Jurkat, Clone E6-1 (cell line): ENCODE results near the gene TBC1D2B.
"Not testable (repeated sequence)": the region's sequence is repeated elsewhere in the genome, so short reads cannot be mapped to it uniquely, and the experiment has no call there.

Experiments used
- DNase-seq: peaks from one replicate; pipeline ENCODE4 v3.0.0-alpha.2; 2011; ENCODE audit warnings: low read depth, low spot score
- H3K4me3 ChIP-seq: 2 replicates; pipeline ENCODE4 v1.5.1; 2011; ENCODE audit warnings: mild to moderate bottlenecking, low read length, control low read depth, moderate library complexity

The TBC1D2B gene

DNA sequence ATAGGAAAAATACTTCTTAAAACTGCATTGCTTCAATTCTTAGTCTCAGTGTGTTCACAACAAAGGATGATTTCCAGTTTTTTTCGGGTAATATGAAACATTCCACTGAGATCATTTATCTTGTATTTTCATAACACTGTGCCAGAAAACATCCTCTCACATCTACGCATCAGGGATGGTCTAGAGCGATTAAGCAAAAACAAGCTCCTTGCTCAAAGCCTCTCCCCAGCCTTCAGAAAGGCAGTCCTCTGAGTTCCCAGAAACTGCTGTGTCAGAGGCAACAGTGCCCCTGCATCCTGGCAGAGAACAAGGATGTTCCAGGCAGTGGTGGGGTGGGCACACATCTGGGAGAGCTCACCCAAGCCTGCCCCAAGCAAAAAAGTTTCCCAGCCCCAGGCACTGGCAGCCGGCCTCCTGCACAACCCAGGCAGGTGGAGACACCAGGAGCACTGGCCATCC is 80.8 kb downstream of the TBC1D2B start:
- not testable (repeated sequence) for DNase-seq, H3K4me3 ChIP-seq

DNA sequence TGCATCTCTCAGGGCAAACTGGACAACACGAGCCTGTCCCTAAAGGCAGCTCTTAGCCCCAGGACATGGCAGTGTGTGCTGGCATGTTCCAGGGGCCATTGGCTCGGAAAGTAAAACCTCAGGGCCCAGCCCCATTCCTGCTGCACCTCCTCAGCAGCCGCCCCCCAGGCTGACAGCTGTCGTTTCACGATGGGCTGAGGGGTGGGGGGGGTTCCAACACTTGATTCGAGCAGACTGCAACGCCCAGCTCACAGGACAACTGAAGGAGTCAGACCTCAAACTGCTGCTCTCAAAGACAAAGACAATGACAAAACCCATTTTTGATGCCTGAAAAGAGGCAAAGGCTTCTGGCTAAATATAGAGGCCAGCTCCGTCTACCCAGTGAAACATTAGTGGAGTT is 81.3 kb downstream of the TBC1D2B start:
- H3K4me3 ChIP-seq, DNase-seq: not testable (repeated sequence)

DNA sequence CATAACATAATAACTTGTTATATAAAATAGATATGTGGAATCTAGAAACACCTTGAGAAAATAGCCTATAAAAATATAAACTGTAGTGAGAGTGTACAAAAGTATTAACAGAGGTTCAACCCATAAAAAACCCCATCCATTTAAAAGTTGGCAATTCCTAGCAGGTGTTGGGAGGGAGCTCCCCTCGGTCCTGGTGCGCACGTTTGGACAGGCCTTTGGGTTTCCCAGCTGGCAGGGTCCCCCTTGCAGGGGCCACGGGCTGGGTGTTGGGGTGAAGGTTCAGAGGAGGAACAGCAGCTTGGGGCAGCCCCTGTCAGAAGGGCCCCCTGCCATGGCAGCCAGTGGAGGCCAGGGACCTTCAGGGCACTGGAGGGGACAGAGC is 82.0 kb downstream of the TBC1D2B start:
- not testable (repeated sequence) for H3K4me3 ChIP-seq, DNase-seq

DNA sequence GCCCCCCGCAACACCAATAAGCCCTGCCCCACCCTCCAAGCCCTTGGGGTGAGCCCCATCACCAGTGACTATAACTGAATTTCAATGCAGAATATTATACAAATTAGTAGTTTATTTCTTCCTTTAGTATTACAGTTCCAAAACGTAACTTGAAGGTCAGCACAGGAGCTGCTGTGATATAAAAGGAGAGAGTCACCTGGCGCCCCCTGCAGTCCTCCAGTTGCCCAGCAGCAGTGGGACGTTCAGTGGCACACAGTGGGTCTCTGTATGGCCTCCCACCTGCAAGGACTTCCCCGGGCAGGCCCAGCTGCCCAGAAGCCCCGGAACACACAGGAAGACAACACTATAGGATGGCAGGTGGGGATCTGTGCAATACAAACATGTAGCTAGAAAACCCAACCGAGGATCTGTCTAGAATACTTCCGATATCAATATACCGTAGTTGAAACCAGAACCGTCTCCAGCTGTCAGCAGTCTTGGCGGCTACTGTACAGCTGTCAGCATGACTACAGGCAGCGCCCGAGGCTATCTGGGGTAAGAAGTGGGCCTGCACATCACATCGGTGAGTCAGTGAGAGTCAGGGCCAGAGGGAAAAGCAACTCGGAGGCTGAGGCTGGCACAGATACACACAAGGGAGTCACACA is 82.5 kb downstream of the TBC1D2B start:
- DNase-seq, H3K4me3 ChIP-seq: not testable (repeated sequence)

DNA sequence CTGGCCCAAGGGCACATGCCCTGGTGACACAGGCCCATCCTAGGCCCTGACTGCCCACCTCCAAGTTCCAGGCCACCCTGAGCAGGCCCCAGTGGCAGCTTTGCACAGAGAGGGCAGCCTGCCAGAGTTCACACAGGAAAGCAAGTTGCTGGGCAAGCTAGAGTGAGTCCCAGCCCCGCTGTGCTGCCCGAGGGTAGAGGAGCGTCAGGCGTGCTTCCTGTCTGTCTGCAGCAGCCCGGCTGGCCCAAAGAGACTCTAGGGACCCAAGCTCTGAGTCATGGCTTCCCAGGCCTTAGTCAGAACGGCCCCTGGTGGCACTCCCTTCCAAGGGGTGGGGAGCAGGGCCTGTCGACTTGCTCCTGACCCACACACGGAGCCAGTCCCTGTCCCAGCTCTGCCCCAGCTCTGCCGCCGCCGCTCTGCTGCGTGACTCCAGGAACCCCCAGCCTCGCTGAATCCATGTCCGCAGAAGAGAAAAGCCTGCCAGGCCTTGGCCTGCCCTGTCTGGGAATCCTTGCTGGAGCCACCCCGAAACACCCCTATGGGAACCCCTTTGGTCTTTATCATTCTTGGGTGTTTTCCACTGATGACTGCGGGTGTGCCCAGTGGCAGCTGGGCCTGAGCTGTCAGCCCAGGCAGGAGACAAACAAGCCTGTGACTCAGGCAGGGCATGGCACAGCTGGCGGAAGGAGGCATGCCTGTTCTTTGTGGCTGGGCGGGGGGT is 83.4 kb downstream of the TBC1D2B start:
- DNase-seq, H3K4me3 ChIP-seq: not testable (repeated sequence)

DNA sequence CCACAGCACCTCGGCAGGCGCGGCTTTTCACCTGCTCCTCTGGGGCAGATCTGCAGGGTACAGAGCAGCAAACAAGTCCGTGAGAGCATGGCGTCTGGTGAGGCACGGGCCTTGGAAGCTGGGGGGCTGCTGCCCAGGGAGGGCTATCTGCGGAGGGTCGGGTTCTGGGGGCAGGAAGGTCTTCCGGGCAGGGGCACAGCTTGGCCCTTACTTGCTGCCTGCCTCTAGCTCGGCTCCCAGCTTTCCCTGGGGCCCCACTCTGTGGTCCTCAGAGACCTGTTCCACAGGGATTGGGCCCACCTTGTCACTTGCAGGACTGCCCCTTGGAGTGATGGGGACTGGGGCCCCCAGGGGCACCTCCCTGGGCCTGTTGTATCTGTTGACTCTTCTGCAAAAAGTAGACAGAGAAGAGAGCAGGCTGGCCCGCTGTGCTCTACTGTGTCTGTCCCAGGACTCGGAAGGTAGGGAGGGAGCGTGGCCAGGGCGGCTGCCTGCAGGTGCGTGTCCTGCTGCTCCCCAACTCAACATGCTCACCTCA is 84.1 kb downstream of the TBC1D2B start:
- no peak overlapping the region for H3K4me3 ChIP-seq
- DNase-seq: no peak

DNA sequence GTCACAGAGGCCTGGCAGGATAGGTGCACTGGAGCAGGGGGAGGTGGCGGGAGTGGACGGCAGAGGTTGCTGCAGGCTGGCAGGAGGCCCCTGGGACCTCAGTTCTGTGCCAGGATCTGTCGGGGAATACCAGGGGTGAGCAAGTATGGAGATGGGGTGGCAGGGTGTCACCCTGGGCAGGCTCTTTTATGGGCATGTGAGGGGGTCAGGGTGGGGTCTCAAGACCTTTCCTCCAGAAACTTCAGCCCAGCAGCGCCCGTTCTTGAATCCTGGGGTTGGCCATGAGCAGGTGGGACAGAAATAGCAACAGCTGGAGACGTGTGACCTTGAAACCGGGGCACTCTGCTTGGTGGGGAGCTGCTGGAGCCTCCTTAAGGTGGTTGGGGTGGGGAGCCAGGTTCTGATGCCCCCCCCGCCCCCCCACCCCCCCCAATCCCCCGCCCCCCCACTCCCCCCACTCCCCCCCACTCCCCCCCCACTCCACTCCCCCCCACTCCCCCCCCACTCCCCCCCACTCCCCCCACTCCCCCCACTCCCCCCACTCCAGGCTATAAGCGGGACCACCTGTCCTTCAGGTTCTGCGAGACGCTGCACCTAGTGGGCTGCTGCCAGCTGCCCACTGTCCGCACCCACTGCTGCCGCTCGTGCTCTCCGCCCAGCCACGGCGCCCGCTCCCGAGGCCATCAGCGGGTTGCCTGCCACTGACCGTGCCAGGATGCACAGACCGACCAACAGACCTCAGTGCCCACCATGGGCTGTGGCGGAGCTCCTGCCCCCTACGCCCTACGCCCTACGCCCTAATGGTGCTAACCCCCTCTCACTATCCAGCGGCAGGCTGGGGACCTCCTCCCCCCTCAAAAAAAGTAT is 84.9 kb downstream of the TBC1D2B start:
- no peak for DNase-seq
- H3K4me3 ChIP-seq: no peak overlapping the region

DNA sequence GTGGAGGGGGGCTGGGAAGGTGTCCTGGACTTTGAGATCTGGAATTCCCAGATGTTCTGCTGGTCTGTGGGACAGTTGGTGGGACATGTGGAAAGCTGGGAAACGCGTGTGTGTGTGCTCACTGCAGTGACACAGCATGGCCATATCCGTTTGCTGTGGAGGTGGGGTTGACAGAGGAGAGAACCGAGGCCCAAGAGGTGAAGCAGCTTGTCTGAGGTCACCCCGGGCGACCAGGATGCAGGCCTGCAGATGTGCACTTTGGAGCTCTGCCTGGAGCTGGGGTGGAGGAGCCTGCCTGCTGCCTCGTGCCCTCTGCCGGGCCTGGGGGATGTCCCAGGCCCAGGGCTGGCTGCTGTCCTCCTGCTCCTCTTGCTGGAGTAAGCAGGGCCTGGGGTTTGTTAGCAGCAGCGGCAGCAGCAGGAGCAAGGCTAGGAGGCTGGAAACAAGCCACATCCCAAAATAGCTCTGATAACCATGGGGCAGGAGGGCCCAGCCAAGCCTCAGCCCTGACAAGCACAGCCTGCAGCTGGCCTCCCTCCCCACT is 85.8 kb downstream of the TBC1D2B start:
- not testable (repeated sequence) for H3K4me3 ChIP-seq, DNase-seq

DNA sequence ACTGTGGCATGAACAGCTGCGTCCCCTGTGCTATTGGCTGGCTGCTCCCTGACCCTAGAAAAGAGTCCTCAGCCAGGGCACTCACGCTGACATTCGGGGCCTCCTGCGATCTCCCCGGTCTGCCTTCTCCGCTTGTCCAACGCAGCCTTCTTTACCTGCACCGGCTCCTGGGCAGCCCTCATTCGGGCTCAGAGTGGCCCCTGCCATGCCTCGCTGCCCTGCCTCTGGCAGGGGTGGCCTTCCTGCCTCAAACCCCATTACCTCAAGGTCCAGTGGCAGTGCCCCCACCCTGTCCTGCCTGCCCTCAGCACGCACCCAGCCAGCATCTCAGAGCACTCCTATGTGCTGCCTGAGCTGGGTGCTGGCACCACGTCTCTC is 86.5 kb downstream of the TBC1D2B start:
- DNase-seq: no peak
- no peak overlapping the region for H3K4me3 ChIP-seq

DNA sequence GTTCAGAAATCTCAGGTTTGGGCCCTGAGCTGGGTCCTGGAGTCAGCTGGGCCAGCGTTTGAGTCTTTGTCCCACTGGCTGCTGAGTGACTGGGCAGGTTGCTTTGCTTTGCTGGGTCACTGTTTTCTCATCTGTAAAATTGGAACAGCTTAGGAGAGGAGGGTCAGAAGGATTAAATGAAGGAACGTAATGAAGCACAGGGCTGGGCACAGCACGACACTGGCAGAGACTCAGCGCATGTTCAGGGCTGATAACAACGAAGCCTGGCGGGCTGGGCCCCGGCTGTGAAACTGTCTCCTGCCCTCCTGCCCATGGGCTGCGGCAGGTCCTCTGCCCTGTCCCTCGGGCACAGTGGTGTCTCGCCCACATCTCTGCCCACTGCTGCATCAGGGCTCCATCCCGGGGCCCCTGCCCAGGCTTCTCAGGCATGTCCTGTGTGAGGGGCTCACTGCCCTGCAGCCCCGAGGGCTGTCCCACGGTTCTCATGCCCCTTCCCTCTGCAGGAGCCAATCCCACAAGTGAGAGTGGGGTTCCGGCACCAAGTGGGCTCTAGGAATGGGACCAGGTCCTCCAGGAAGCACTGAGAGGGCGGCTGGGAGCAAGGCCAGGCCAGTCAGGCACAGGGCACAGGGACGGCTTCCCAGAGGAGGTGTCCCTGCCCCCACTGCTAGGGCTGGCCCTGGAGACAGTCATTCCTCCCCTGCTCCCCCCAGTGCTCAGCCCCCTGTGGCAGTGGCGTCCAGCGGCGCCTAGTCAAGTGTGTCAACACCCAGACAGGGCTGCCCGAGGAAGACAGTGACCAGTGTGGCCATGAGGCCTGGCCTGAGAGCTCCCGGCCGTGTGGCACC is 88.0 kb downstream of the TBC1D2B start:
- DNase-seq: no peak
- no peak overlapping the region for H3K4me3 ChIP-seq

DNA sequence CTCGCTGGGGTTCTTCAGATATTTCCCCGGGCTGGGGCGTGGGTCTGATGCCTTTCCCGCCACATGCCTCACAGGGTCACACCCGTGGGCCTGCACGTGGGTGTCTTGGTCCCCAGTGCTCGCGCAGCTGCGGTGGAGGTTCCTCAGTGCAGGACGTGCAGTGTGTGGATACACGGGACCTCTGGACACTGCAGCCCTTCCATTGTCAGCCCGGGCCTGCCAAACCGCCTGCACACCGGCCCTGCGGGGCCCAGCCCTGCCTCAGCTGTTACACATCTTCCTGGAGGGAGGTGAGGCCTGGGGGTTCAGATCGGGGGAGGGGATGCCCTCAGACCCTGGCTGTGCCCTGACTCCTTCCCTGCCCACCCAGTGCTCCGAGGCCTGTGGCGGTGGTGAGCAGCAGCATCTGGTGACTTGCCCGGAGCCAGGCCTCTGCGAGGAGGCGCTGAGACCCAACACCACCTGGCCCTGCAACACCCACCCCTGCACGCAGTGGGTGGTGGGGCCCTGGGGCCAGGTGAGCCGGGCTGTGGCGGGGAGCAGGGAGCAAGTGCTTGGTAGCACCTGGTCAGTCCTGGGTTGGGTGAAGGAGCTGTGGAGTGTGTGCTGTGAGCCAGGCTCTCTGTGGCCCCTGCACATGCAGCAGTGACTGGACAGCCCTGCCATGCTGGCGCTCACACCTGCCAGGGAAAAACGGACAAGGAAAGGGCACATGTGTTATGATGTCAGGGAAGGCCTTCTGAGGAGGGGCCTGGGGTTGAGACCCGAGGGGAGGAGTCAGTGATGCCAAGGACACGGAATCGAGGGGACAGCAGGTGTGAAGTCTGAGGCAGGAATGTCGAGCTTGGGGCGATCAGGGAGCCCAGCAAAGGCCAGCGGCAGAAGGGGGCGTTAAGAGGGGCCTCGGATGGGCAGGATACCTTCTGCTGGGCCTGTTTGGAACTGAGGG is 88.9 kb downstream of the TBC1D2B start:
- no peak overlapping the region for H3K4me3 ChIP-seq
- DNase-seq: no peak

DNA sequence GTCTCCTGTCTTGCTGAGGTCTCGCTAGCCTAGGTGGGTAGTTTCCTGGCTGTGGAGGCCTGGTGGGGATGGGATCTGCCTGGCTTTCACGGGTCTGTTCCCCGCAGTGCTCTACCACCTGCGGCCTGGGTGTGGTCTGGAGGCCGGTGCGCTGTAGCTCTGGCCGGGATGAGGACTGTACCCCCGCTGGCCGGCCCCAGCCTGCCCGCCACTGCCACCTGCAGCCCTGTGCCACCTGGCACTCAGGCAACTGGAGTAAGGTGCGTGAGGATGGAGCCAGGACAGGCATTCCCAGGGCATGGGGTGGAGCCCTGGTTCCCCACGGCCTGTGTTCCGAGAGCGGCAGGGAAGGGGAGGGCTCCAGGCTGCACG is 89.8 kb downstream of the TBC1D2B start:
- not testable (repeated sequence) for H3K4me3 ChIP-seq, DNase-seq

DNA sequence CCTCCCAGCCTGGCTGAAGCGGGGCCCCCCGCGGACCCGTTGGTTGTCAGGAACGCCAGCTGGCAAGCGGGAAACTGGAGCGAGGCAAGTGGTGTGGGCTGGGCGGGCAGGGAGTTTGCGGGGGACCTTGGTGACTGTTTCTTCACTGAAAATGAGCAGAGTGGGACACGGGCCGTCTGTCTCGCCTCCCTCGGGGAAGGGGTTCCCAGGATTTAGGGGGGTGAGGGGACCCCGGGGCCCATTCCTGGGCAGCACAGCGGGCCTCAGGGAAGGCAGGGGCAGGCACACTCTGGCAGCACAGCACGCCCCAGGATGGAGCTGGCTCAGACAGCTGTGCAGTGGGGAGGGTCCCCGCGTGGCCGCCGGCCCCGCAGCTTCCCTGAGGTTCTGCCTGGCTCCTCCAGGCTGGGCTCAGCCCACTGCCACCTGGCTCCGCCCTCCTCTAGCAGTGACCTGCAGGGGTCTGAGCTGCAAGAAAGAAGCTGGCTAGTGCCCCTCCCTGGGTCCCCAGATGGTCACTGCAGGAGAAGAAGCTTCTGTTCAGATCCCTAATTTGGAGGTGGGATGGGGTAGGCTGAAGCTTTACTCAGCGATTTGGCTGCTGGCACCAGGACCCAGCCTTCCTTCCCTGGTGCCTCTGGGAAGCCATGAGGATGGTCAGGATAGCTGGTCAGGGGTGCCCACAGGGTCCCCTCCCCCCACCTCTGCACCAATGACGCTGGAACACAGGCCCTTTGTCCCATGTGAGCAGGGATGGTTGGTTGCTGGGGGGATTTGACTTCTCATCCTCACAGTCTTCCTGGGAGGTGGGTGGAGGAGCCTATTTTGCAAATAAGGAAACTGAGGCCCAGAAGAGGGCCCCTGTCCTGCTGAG is 90.4 kb downstream of the TBC1D2B start:
- no peak for DNase-seq
- H3K4me3 ChIP-seq: no peak overlapping the region

DNA sequence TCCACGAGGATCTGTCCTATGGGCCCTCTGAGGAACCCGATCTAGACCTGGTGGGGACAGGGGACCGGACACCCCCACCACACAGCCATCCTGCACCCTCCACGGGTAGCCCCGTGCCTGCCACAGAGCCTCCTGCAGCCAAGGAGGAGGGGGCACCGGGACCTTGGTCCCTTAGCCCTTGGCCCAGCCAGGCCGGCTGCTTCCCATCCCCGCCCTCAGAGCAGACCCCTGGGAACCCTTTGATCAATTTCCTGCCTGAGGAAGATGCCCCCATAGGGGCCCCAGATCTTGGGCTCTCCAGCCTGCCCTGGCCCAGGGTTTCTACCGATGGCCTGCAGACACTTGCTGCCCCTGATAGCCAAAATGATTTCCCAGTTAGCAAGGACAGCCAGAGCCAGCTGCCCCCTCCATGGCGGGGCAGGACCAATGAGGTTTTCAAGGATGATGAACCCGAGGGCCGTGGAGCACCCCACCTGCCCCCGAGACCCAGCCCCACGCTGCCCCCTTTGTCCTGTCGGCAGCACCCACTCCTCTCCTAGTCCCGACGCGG is 91.5 kb downstream of the TBC1D2B start:
- no peak overlapping the region for H3K4me3 ChIP-seq
- no peak for DNase-seq

DNA sequence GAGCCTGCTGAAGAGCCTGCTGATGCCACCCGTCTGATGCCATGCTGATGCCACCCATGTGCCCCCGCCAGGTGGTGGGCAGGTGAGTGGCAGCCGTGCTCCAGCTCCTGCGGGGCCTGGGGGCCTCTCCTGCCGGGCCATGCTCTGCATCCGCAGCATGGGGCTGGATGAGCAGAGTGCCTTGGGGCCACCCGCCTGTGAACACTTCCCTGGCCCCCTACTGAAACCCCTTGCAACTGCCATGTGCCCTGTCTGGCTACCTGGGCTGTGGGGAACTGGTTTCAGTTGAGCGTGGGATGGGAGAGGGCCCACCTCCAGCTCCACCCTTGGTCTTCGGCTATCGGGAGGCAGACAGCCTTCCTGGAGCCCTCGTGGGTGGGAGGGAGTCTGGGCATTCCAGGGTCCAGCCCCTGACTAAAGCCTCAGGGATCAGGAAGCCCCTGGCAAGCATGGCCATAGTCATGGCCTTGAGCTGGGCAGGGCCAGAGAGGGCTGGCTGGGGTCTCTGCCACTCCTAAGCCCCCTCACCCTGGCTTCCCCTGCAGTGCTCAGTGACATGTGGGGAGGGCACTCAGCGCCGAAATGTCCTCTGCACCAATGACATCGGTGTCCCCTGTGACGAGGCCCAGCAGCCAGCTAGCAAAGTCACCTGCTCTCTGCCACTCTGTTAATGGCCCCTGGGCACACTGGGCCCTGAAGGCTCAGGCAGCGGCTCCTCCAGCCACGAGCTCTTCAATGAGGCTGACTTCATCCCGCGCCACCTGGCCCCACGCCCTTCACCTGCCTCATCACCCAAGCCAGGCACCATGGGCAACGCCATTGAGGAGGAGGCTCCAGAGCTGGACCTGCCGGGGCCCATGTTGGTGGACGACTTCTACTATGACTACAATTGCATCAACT is 92.2 kb downstream of the TBC1D2B start:
- no peak for DNase-seq
- no peak overlapping the region for H3K4me3 ChIP-seq
